Measurements from ENCODE around the gene SYNE1.
"Not testable (repeated sequence)": the region's sequence is repeated elsewhere in the genome, so short reads cannot be mapped to it uniquely, and the experiment has no call there.

The SYNE1 gene

GRCh38 chr6:152368751-152369624, 268.2 kb downstream of the SYNE1 start:
- DNase-seq (ENCODE audit: low read depth): no peak

GRCh38 chr6:152364866-152365265, 272.3 kb downstream of the SYNE1 start:
- no peak for DNase-seq (ENCODE audit: low read depth)

GRCh38 chr6:152360034-152360433, 277.1 kb downstream of the SYNE1 start:
- no peak for DNase-seq (ENCODE audit: low read depth)

- DNase-seq (ENCODE audit: low read depth): no peak
Observed at GRCh38 chr6:152356662-152357061, 280.5 kb downstream of the SYNE1 start.

- no peak for DNase-seq (ENCODE audit: low read depth)
Observed at GRCh38 chr6:152356016-152356415, 281.1 kb downstream of the SYNE1 start.

DNA sequence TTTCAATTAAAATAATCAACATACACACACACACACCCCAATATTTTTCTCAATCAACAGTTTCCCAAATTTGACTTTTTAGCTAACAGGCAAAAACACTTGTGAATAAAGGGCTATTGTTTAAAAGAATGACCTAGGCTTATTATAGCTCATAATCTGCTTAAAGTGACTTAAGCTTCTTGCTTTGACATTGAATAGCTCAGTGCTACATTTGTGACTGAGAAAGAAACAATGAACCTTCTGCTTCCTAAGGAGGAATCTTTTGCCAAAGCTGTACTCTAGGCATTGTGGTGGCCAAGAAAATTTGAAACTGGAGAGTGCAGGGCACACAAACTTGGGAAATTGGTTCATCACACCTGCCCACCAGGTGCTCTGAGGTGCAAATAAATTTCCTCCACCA, 282.0 kb downstream of the SYNE1 start:
- DNase-seq (ENCODE audit: low read depth): no peak

DNA sequence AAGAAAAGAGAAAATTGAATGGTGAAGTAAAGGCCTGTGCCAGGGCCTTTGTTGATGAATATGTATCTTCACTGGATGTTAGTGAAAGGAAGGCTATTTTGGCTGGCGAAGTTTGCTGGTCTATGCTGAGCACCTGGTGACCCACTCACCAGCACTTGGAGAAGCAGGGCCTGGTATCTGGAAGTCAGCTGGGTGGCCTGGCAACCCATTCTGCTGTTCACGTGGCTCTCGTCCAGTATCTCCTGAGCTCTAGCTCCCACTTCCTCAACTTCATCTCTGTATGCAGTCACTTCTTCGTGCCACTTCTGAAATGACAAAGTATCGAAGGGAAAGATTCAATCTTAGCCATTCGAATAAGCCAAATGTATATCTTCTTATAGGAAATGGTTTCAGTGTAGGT, 283.7 kb downstream of the SYNE1 start:
- DNase-seq (ENCODE audit: low read depth): no peak

DNA sequence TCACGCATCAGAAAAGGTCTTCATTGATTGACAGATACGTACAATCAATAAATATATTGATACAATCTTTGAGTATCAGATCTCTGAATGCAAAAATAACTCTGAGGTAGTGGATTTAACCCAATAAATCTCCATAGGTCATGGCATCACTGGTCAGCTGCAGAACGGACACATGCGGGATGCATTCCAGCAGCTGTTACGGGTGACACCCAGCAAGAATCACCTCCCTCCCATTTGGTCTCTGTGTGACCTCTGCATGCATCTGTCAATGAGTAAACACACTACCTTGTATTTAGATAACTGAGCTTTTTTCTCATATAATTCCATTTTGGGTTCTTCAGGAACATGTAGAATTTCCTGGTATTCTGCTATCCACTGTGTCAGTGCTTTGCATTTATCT, 285.4 kb downstream of the SYNE1 start:
- no peak for DNase-seq (ENCODE audit: low read depth)

DNA sequence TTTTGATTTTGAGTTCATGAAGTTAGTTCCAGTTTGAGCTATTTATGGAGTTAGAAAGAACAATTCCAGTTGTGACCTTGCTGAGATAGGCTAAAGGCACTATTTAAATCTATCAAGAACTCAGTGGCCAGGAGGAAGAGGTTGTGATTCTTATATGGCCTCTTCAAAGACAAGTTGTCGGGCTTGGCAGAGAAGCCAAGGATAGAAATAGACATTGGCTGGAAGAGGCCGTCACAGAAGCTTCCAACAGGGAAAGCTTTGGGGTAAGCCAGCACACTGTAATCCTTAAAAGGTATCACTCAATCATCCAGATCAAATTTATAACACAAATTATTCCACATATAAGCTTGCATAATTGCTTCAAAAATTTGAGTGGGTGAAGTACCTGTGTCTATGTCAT, 286.1 kb downstream of the SYNE1 start:
- no peak for DNase-seq (ENCODE audit: low read depth)

- DNase-seq (ENCODE audit: low read depth): no peak
Observed at GRCh38 chr6:152348116-152348515, 289.0 kb downstream of the SYNE1 start.

DNA sequence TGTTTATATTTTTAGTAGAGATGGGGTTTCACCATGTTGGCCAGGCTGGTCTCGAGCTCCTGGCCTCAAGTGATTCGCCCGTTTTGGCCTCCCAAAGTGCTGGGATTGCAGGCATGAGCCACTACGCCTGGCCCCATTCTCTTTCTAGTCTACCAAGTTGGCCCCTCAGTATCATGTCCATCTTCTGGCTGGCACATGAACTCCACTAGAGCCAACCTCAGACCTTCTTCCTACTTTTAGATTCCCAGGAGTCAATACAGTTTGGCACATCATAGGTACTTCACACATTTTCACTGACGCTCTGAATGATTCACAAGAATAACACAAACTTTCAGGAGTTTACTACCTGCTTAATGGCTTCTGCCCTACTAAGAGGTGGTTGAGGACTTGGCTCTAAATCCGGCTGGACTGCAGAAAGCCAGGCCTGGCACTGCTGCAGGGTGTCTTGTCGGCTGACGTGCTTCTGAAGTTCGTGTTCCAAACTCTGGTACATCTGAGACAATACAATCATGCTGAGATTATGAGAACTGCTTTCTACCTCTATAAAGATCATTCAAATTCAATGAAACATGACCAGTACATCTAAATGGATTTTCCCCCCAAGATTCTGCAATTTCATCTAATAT, 293.3 kb downstream of the SYNE1 start:
- DNase-seq (ENCODE audit: low read depth): no peak

DNA sequence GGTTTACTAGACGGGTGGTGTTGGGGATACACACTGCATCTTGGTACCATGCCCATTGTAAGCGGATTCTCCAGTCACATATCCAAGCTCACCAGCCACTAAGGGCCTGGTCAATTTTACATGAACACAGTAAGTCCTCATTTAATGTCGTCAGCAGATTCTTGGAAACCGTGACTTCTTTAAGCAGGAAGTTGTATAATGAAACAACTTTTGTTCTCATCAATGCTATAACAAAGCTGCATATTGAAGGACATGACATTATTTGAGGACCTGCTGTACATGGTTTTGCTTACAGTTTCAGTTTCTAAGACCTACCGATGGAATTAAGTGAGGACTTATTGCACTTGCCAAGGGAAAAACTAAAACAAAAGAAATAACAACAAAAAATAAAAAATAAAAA, 295.6 kb downstream of the SYNE1 start:
- no peak for DNase-seq (ENCODE audit: low read depth)

GRCh38 chr6:152338335-152339125, 298.6 kb downstream of the SYNE1 start:
- no peak for DNase-seq (ENCODE audit: low read depth)

GRCh38 chr6:152334555-152334954, 302.6 kb downstream of the SYNE1 start:
- no peak for DNase-seq (ENCODE audit: low read depth)

DNA sequence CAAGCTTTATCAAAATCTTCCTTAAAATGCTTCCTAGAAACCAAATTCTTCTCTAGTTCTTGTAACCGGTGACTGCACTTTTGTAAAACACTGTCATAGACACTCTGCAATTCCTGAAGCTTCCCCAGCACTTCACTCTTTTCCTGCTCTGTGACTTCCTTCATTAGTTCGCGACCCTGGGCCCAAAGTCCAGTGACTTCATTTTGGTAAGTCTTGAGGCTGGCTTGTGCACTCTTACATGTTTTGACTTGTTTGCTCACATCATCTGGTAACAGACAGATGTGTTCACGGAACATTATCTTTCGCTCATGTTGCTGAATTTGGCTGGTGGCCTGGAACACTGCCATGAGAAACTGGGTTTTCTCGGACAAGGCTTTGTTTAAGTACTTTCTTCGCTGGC, 306.2 kb downstream of the SYNE1 start:
- DNase-seq (ENCODE audit: low read depth): no peak

DNA sequence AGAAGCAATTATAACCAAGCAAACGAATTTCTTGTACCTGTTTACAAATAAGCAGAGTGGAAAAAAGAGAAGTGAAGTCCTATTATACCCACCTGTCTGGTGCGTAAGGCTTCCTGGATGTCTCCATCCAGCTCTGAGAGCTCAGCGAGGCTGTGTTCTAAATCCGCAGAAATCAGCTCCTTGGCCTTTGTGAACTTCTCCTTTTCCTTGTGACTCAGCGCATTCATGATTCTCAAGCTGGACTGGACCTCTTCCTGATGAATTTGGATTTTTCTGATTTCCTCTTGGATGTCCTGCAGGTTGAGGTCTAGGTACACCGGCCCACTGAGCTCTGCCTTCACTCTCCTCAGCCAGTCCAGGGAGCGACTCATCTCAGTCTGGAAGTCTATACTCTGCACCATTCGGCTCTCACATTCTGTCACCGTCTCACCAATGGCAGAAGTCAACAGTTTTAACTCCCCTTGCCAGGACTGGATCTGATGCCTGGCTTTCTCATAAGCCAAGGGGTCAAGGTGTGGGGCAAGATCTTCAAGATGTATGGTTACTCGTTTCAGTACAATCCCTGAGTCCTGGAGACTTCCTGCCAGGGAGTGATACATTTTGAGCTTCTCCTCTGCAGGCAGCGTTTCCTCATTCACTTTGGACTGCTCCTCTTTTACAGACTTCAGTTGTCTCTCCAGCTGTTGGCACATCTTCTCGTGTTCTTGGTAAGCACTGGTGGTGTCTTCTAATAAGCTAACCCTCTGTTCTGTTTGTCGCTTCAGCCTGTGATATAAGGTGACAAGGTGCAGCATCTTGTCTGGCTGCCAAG, 307.3 kb downstream of the SYNE1 start:
- no peak for DNase-seq (ENCODE audit: low read depth)

GRCh38 chr6:152328200-152328599, 309.0 kb downstream of the SYNE1 start:
- DNase-seq (ENCODE audit: low read depth): not testable (repeated sequence)

GRCh38 chr6:152323376-152323775, 313.8 kb downstream of the SYNE1 start:
- DNase-seq (ENCODE audit: low read depth): no peak

- DNase-seq (ENCODE audit: low read depth): no peak
Observed at GRCh38 chr6:152318278-152318677, 318.9 kb downstream of the SYNE1 start.

- DNase-seq (ENCODE audit: low read depth): no peak
Observed at GRCh38 chr6:152316024-152316423, 321.1 kb downstream of the SYNE1 start.

GRCh38 chr6:152314483-152314832, 322.7 kb downstream of the SYNE1 start:
- DNase-seq (ENCODE audit: low read depth): no peak
